Gastroesophageal sphincter (tissue), 4 donors: Measurements from ENCODE around the gene DRD2. TPM values are rescaled to one million over a fixed set of nuclear protein-coding genes. Genes with fewer than 3 reads are reported as not detected.

Source experiments
- ATAC-seq: fragments of 150-250 bp; one replicate; pipeline ENCODE4 v1.9.1; 2016; ENCODE audit warnings: mild to moderate bottlenecking, moderate library complexity
- H3K27ac ChIP-seq, 4 donors: fragments of 200-600 bp; sonication (generic) in 3 of 4; 1 replicate in 3 of 4; 2 replicates in 1 of 4; pipeline ENCODE4 v1.5.1; 2016 to 2019
- H3K27me3 ChIP-seq: fragments of 200-600 bp; sonication (generic); one replicate; pipeline ENCODE4 v1.5.1; 2019
- H3K36me3 ChIP-seq, 2 donors: fragments of 200-600 bp; sonication (generic); one replicate each; pipeline ENCODE4 v1.5.1; 2019; ENCODE audit warnings: control low read depth in 1 of 2
- H3K4me1 ChIP-seq, 3 donors: fragments of 200-600 bp; sonication (generic); 1 replicate in 2 of 3; 2 replicates in 1 of 3; pipeline ENCODE4 v1.5.1; 2016 to 2019; ENCODE audit warnings: control low read depth in 2 of 3
- H3K4me3 ChIP-seq, 2 donors: fragments of 200-600 bp; sonication (generic); one replicate each; pipeline ENCODE4 v1.5.1; 2019; ENCODE audit warnings: mild to moderate bottlenecking in 1 of 2, moderate library complexity in 1 of 2
- H3K9me3 ChIP-seq, 3 donors: fragments of 200-600 bp; sonication (generic); one replicate each; pipeline ENCODE4 v1.5.1; 2017 to 2019; ENCODE audit warnings: control low read depth in 2 of 3
- CTCF ChIP-seq, 4 experiments: fragments of 200-600 bp in 2 of 4; fragments of 450-650 bp in 2 of 4; sonication (generic) in 1 of 4; IDR thresholded peaks; one replicate each; pipeline ENCODE4 v1.5.1; 2017 to 2019; ENCODE audit warnings: antibody characterized with exemption in 4 of 4, mild to moderate bottlenecking in 2 of 4, moderate library complexity in 2 of 4
- EP300 ChIP-seq: sonication (generic); formaldehyde crosslinking; IDR thresholded peaks from one replicate; pipeline ENCODE4 v1.6.1; 2017; ENCODE audit warnings: antibody characterized with exemption, mild to moderate bottlenecking
- POLR2A ChIP-seq, 2 donors: fragments of 450-650 bp; IDR thresholded peaks; one replicate each; pipeline ENCODE4 v1.6.1; 2017; ENCODE audit warnings: antibody characterized with exemption in 2 of 2, mild to moderate bottlenecking in 2 of 2, moderate library complexity in 1 of 2
- POLR2AphosphoS5 ChIP-seq: sonication (generic); formaldehyde crosslinking; IDR thresholded peaks from one replicate; pipeline ENCODE4 v1.6.1; 2017; ENCODE audit warnings: antibody characterized with exemption
- WGBS, 2 donors: methylation state at CpG; one replicate each; pipeline ENCODE4 v1.1.5; 2018; ENCODE audit warnings: low coverage in 1 of 2; 5-methylcytosine and 5-hydroxymethylcytosine counted together
- total RNA-seq, 4 donors: library from RNA; depleted of rRNA; stranded (reverse); fragments of >200 nt; gene quantifications; one replicate each; pipeline ENCODE4 v1.1.0, GENCODE V29; 2016

DRD2 gene
- total RNA-seq, 4 donors from 2014 or later: 0.13 to 0.35 TPM; not detected in 2

GRCh38 chr11:113375402-113375801 lies 99.8 kb downstream of the DRD2 start:
- Histone ChIP-seq H3K27ac (no peak overlapping the region), H3K4me1 (peaks cover 0 to 14% (median 0%) of the 10 kb centered on the region in 3 donors), H3K36me3 (no peaks in the 10 kb centered on the region), H3K4me3 (no peak overlapping the region), H3K9me3 (no peaks in the 10 kb centered on the region), H3K27me3 (no peaks in the 10 kb centered on the region)
- 80 to 89% methylated on average over 1 to 3 of the region's 5 CpGs for WGBS, 2 donors
- TF ChIP-seq POLR2AphosphoS5 (no peak), POLR2A (IDR thresholded peaks at IDR 0.05) (no peak), EP300 (no peak), CTCF (IDR thresholded peaks at IDR 0.05) (no peak)
- no peak for ATAC-seq

GRCh38 chr11:113373981-113374560 lies 101.1 kb downstream of the DRD2 start:
- H3K27ac ChIP-seq: no peak overlapping the region
- 39 to 77% methylated on average over 5 to 8 of the region's 10 CpGs for WGBS, 2 donors
- no peak for ATAC-seq

GRCh38 chr11:113373306-113373705 lies 101.9 kb downstream of the DRD2 start:
- H3K4me3 ChIP-seq: no peak overlapping the region
- H3K4me1 ChIP-seq: peaks cover 0 to 10% (median 0%) of the 10 kb centered on the region in 3 donors
- no peaks in the 10 kb centered on the region for H3K9me3 ChIP-seq
- peaks cover 0 to 18% of the 10 kb centered on the region in 2 donors for H3K36me3 ChIP-seq
- ATAC-seq: no peak
- no peak for TF ChIP-seq POLR2A (IDR thresholded peaks at IDR 0.05)
- no peak overlapping the region for H3K27ac ChIP-seq
- H3K27me3 ChIP-seq: no peaks in the 10 kb centered on the region
- 56 to 83% methylated on average over 3 of the region's 3 CpGs for WGBS, 2 donors

More at GRCh38 chr11:113373981-113374560, 101.1 kb downstream of the DRD2 start:
- no peaks in the 10 kb centered on the region for H3K9me3 ChIP-seq
- H3K4me3 ChIP-seq: no peak overlapping the region
- no peak for TF ChIP-seq CTCF (IDR thresholded peaks at IDR 0.05)
- TF ChIP-seq POLR2A (IDR thresholded peaks at IDR 0.05): no peak
- TF ChIP-seq POLR2AphosphoS5: no peak
- no peak for TF ChIP-seq EP300
- no peaks in the 10 kb centered on the region for H3K27me3 ChIP-seq
- peaks cover 0 to 10% of the 10 kb centered on the region in 2 donors for H3K36me3 ChIP-seq
- H3K4me1 ChIP-seq: peaks cover 0 to 14% (median 0%) of the 10 kb centered on the region in 3 donors

GRCh38 chr11:113372309-113372708 lies 102.9 kb downstream of the DRD2 start:
- WGBS, 2 donors: 76 to 77% methylated on average over 4 of the region's 4 CpGs
- ATAC-seq: no peak

GRCh38 chr11:113370634-113371033 lies 104.6 kb downstream of the DRD2 start:
- 69 to 100% methylated on average over 1 to 4 of the region's 5 CpGs for WGBS, 2 donors
- H3K36me3 ChIP-seq: peaks cover 0 to 45% of the 10 kb centered on the region in 2 donors
- no peaks in the 10 kb centered on the region for H3K9me3 ChIP-seq
- H3K4me1 ChIP-seq: no peaks in the 10 kb centered on the region
- no peak for ATAC-seq
- TF ChIP-seq EP300 (no peak), POLR2A (IDR thresholded peaks at IDR 0.05) (no peak)
- no peak overlapping the region for H3K27ac ChIP-seq
- no peak overlapping the region for H3K4me3 ChIP-seq
- no peaks in the 10 kb centered on the region for H3K27me3 ChIP-seq

More at GRCh38 chr11:113372309-113372708, 102.9 kb downstream of the DRD2 start:
- no peaks in the 10 kb centered on the region for H3K9me3 ChIP-seq
- no peak overlapping the region for H3K4me3 ChIP-seq
- TF ChIP-seq POLR2A (IDR thresholded peaks at IDR 0.05) (no peak), CTCF (IDR thresholded peaks at IDR 0.05) (no peak), POLR2AphosphoS5 (no peak), EP300 (no peak)
- no peaks in the 10 kb centered on the region for H3K4me1 ChIP-seq
- peaks cover 0 to 28% of the 10 kb centered on the region in 2 donors for H3K36me3 ChIP-seq
- H3K27ac ChIP-seq: no peak overlapping the region
- H3K27me3 ChIP-seq: no peaks in the 10 kb centered on the region

GRCh38 chr11:113369411-113369810 lies 105.8 kb downstream of the DRD2 start:
- 67% methylated on average over 1 of the region's 3 CpGs; no CpG with 5 or more reads in 1 of the 2 donors for WGBS, 2 donors
- peaks cover 0 to 57% of the 10 kb centered on the region in 2 donors for H3K36me3 ChIP-seq
- TF ChIP-seq CTCF (IDR thresholded peaks at IDR 0.05) (no peak), POLR2AphosphoS5 (no peak), EP300 (no peak), POLR2A (IDR thresholded peaks at IDR 0.05) (no peak)
- H3K4me1 ChIP-seq: no peaks in the 10 kb centered on the region
- H3K4me3 ChIP-seq: no peak overlapping the region
- H3K27ac ChIP-seq: no peak overlapping the region
- H3K9me3 ChIP-seq: no peaks in the 10 kb centered on the region
- H3K27me3 ChIP-seq: no peaks in the 10 kb centered on the region
- ATAC-seq: no peak
